Gastroesophageal sphincter (tissue), 3 donors: Measurements from ENCODE around the gene RTF2.

Experiments
- POLR2A ChIP-seq, 2 donors: fragments of 450-650 bp; IDR thresholded peaks; one replicate each; pipeline ENCODE4 v1.6.1; 2017; ENCODE audit warnings: antibody characterized with exemption in 2 of 2, mild to moderate bottlenecking in 2 of 2, moderate library complexity in 1 of 2
- TF ChIP-seq, protein P1 (sequence below), 4 experiments: fragments of 200-600 bp in 2 of 4; fragments of 450-650 bp in 2 of 4; sonication (generic) in 1 of 4; IDR thresholded peaks; one replicate each; pipeline ENCODE4 v1.5.1; 2017 to 2019; ENCODE audit warnings: antibody characterized with exemption in 4 of 4, mild to moderate bottlenecking in 2 of 4, moderate library complexity in 2 of 4

DNA sequence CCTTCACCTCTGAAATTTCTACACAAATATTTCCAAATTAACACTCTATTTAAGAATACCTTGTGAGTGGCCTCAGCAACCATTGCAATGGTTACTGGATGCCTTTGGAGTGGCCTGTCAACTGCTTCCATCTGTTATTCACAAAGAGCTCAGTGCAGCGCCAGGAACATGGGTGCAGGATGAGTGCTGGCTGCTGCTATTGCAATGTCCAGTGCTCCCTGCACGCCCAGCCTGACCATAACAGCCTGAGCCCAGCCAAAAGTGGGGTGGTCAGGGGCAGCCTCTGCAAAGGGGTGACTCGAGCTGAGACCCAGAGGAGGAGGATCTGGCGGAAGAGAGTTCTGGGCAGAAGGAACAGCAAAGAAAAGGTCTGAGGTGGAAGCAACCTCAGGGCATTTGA is 38.0 kb upstream of the RTF2 start:
- no peak for TF ChIP-seq POLR2A (IDR thresholded peaks at IDR 0.05)
- TF ChIP-seq, protein P1, sequence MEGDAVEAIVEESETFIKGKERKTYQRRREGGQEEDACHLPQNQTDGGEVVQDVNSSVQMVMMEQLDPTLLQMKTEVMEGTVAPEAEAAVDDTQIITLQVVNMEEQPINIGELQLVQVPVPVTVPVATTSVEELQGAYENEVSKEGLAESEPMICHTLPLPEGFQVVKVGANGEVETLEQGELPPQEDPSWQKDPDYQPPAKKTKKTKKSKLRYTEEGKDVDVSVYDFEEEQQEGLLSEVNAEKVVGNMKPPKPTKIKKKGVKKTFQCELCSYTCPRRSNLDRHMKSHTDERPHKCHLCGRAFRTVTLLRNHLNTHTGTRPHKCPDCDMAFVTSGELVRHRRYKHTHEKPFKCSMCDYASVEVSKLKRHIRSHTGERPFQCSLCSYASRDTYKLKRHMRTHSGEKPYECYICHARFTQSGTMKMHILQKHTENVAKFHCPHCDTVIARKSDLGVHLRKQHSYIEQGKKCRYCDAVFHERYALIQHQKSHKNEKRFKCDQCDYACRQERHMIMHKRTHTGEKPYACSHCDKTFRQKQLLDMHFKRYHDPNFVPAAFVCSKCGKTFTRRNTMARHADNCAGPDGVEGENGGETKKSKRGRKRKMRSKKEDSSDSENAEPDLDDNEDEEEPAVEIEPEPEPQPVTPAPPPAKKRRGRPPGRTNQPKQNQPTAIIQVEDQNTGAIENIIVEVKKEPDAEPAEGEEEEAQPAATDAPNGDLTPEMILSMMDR (IDR thresholded peaks at IDR 0.05), result no peak
